GM19025 (cell line): ENCODE measurements around the gene C5.

Source experiments
- ATAC-seq: cut with Tn5 transposase; IDR thresholded peaks from one replicate; pipeline ENCODE4 v1.9.1; 2021; ENCODE audit warnings: mild to moderate bottlenecking, low read depth, moderate library complexity; ENCODE audit not compliant: unreplicated experiment

Gene C5

GRCh38 chr9:120946259-120946658, 103.8 kb downstream of the C5 start:
- no peak for ATAC-seq

GRCh38 chr9:120944948-120945347, 105.1 kb downstream of the C5 start:
- no peak for ATAC-seq

- ATAC-seq, result peak; percentile 93
Measured at GRCh38 chr9:120944434-120944843, 105.6 kb downstream of the C5 start.

- ATAC-seq, result no peak
Measured at GRCh38 chr9:120942186-120943001, 107.7 kb downstream of the C5 start.

GRCh38 chr9:120941046-120941770, 108.9 kb downstream of the C5 start:
- no peak for ATAC-seq

- no peak for ATAC-seq
Measured at GRCh38 chr9:120940573-120940972, 109.5 kb downstream of the C5 start.

- ATAC-seq, result no peak
Measured at GRCh38 chr9:120938851-120939250, 111.2 kb downstream of the C5 start.

GRCh38 chr9:120937596-120937995, 112.5 kb downstream of the C5 start:
- no peak for ATAC-seq

GRCh38 chr9:120937127-120937526, 112.9 kb downstream of the C5 start:
- ATAC-seq, result no peak

GRCh38 chr9:120936764-120937122, 113.3 kb downstream of the C5 start:
- no peak for ATAC-seq

- no peak for ATAC-seq
Measured at GRCh38 chr9:120936011-120936763, 113.9 kb downstream of the C5 start.

GRCh38 chr9:120935383-120935857, 114.7 kb downstream of the C5 start:
- ATAC-seq, result no peak

- ATAC-seq, result no peak
Measured at GRCh38 chr9:120934281-120934680, 115.8 kb downstream of the C5 start.

GRCh38 chr9:120933310-120934055, 116.6 kb downstream of the C5 start:
- no peak for ATAC-seq

- no peak for ATAC-seq
Measured at GRCh38 chr9:120932086-120932823, 117.8 kb downstream of the C5 start.

- peak; percentile 38 for ATAC-seq
Measured at GRCh38 chr9:120931231-120932085, 118.6 kb downstream of the C5 start.

- no peak for ATAC-seq
Measured at GRCh38 chr9:120929229-120929791, 120.8 kb downstream of the C5 start.

- ATAC-seq, result peak; percentile 35
Measured at GRCh38 chr9:120928483-120929228, 121.4 kb downstream of the C5 start.
